ENCODE measurements around the gene PGC. TPM values are rescaled to one million over a fixed set of nuclear protein-coding genes. Genes with fewer than 3 reads are reported as not detected.

Gene PGC
- polyA plus RNA-seq, 1 of the 3 experiments (the other 2 are of a cell fraction): not detected

DNA sequence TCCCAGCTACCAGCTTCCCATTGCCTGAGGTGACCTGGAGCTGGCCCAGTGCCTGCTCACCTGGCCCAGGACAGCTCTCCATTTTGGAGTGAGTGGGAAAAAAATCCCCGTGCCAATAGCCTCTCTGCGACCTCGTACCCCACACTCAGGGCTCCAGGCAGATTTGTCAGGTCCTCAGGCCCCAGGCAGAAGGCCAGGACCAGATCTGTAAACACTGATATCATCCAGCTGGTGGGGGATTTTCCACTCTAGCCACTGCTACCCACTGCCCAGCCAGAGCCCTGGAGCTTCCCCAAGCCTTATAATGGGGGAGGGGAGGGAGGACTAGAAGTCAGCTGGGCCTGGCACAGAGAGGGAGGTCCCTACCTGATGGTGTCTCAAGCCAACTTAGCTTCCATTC, 1.3 kb upstream of the PGC start:
- no peak for DNase-seq
- TF ChIP-seq CHD2 (IDR thresholded peaks at IDR 0.05; ENCODE audit: low read length, partially characterized antibody): no peak
- no peak for TF ChIP-seq FOSL2 (IDR thresholded peaks at IDR 0.05; ENCODE audit: borderline replicate concordance, low read depth)
- no peak for TF ChIP-seq TCF12 (IDR thresholded peaks at IDR 0.05)
- TF ChIP-seq, protein P1, sequence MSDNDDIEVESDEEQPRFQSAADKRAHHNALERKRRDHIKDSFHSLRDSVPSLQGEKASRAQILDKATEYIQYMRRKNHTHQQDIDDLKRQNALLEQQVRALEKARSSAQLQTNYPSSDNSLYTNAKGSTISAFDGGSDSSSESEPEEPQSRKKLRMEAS (IDR thresholded peaks at IDR 0.05; ENCODE audit: low read depth): no peak
- no peak for TF ChIP-seq TAF1 (IDR thresholded peaks at IDR 0.05; ENCODE audit: borderline replicate concordance, low read depth, low read length)
- TF ChIP-seq, protein P2, sequence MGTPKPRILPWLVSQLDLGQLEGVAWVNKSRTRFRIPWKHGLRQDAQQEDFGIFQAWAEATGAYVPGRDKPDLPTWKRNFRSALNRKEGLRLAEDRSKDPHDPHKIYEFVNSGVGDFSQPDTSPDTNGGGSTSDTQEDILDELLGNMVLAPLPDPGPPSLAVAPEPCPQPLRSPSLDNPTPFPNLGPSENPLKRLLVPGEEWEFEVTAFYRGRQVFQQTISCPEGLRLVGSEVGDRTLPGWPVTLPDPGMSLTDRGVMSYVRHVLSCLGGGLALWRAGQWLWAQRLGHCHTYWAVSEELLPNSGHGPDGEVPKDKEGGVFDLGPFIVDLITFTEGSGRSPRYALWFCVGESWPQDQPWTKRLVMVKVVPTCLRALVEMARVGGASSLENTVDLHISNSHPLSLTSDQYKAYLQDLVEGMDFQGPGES (IDR thresholded peaks at IDR 0.05; ENCODE audit: low read depth, low read length): no peak
- TF ChIP-seq, protein P3, sequence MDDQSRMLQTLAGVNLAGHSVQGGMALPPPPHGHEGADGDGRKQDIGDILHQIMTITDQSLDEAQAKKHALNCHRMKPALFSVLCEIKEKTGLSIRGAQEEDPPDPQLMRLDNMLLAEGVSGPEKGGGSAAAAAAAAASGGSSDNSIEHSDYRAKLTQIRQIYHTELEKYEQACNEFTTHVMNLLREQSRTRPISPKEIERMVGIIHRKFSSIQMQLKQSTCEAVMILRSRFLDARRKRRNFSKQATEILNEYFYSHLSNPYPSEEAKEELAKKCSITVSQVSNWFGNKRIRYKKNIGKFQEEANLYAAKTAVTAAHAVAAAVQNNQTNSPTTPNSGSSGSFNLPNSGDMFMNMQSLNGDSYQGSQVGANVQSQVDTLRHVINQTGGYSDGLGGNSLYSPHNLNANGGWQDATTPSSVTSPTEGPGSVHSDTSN (IDR thresholded peaks at IDR 0.05): no peak
- no peak for TF ChIP-seq FOXM1 (IDR thresholded peaks at IDR 0.05; ENCODE audit: low read depth)
- TF ChIP-seq, protein P4, sequence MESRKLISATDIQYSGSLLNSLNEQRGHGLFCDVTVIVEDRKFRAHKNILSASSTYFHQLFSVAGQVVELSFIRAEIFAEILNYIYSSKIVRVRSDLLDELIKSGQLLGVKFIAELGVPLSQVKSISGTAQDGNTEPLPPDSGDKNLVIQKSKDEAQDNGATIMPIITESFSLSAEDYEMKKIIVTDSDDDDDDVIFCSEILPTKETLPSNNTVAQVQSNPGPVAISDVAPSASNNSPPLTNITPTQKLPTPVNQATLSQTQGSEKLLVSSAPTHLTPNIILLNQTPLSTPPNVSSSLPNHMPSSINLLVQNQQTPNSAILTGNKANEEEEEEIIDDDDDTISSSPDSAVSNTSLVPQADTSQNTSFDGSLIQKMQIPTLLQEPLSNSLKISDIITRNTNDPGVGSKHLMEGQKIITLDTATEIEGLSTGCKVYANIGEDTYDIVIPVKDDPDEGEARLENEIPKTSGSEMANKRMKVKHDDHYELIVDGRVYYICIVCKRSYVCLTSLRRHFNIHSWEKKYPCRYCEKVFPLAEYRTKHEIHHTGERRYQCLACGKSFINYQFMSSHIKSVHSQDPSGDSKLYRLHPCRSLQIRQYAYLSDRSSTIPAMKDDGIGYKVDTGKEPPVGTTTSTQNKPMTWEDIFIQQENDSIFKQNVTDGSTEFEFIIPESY (IDR thresholded peaks at IDR 0.05; ENCODE audit: borderline replicate concordance, low read depth): no peak
- no peak for TF ChIP-seq EZH2phosphoT487 (IDR thresholded peaks at IDR 0.05; ENCODE audit: borderline replicate concordance, low read depth)
- no peak for TF ChIP-seq FOXJ3 (CRISPR knock-in tag; IDR thresholded peaks at IDR 0.05)
- TF ChIP-seq GABPA (IDR thresholded peaks at IDR 0.05; ENCODE audit: low read depth): no peak
- TF ChIP-seq TEAD4 (IDR thresholded peaks at IDR 0.05; ENCODE audit: borderline replicate concordance, insufficient read depth): no peak
- TF ChIP-seq NRF1 (IDR thresholded peaks at IDR 0.05; ENCODE audit: low read depth, low read length): no peak
- no peak for TF ChIP-seq RXRA (IDR thresholded peaks at IDR 0.05; ENCODE audit: borderline replicate concordance, low read depth)
- no peak for TF ChIP-seq POLR2AphosphoS5 (IDR thresholded peaks at IDR 0.05; ENCODE audit: low read depth, low read length)
- no peak for TF ChIP-seq MXI1 (IDR thresholded peaks at IDR 0.05; ENCODE audit: low read depth, low read length)
- TF ChIP-seq, protein P5, sequence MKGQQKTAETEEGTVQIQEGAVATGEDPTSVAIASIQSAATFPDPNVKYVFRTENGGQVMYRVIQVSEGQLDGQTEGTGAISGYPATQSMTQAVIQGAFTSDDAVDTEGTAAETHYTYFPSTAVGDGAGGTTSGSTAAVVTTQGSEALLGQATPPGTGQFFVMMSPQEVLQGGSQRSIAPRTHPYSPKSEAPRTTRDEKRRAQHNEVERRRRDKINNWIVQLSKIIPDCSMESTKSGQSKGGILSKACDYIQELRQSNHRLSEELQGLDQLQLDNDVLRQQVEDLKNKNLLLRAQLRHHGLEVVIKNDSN (IDR thresholded peaks at IDR 0.05; ENCODE audit: borderline replicate concordance, low read depth): no peak
- no peak for TF ChIP-seq YY1 (IDR thresholded peaks at IDR 0.05; ENCODE audit: low read depth)
- H3K4me3 ChIP-seq (ENCODE audit: low read depth in 2 of 2, low read length in 1 of 2): no peak overlapping the region
- 71% methylated on average over 3 of the region's 3 CpGs for WGBS (ENCODE audit: low lambda C conversion rate)
- H3K36me3 ChIP-seq (replicated peaks in 1 of 2; ENCODE audit: control insufficient read depth in 1 of 2, insufficient read depth in 2 of 2, low read length in 1 of 2): no peaks in the 10 kb centered on the region
- H3K9me2 ChIP-seq: no peaks in the 10 kb centered on the region
- H4K20me1 ChIP-seq (ENCODE audit: insufficient read depth): no peaks in the 10 kb centered on the region
- H3K4me2 ChIP-seq: no peak overlapping the region
- H3F3A ChIP-seq (replicated peaks; ENCODE audit: insufficient read depth): no peaks in the 10 kb centered on the region
- H3K9me3 ChIP-seq: no peaks in the 10 kb centered on the region
- no peaks in the 10 kb centered on the region for H3K27me3 ChIP-seq (ENCODE audit: insufficient read depth)
- H3K27ac ChIP-seq (ENCODE audit: low read depth in 2 of 2, low read length in 1 of 2): no peak overlapping the region
- ChIA-PET POLR2A (interaction anchor here (0.9 kb wide), 1 partner anchor 10 kb away, joined by 3 read pairs; no protein-coding TSS in a partner anchor), CTCF (interaction anchor here (1.3 to 2.0 kb wide), 5 partner anchors 9 to 39 kb away, joined by 3 to 9 read pairs (median 5); partner anchors contain the start of genes TFEB and TOMM6)
- no peak overlapping the region for H3K9ac ChIP-seq
- peaks cover 0 to 5% of the 10 kb centered on the region in 2 experiments; a peak in 1 of 4 replicates for H3K4me1 ChIP-seq (ENCODE audit: control insufficient read depth in 1 of 2, insufficient read depth in 2 of 2, low read depth in 1 of 2, low read length in 1 of 2)
- H2AFZ ChIP-seq (ENCODE audit: low read depth): no peak overlapping the region
- no peaks in the 10 kb centered on the region for H3K79me2 ChIP-seq (ENCODE audit: insufficient read depth)
